NCI-H1694 (cell line): ENCODE data around the gene ATXN2.
"Not testable (repeated sequence)": the region's sequence is repeated elsewhere in the genome, so short reads cannot be mapped to it uniquely, and the experiment has no call there.

Experiments
- DNase-seq: peaks from one replicate; lab custom pipeline; 2025; lab: John Stamatoyannopoulos, UW

Gene ATXN2

GRCh38 chr12:111494676-111495075 is 104.4 kb downstream of the ATXN2 start:
- no peak for DNase-seq

DNA sequence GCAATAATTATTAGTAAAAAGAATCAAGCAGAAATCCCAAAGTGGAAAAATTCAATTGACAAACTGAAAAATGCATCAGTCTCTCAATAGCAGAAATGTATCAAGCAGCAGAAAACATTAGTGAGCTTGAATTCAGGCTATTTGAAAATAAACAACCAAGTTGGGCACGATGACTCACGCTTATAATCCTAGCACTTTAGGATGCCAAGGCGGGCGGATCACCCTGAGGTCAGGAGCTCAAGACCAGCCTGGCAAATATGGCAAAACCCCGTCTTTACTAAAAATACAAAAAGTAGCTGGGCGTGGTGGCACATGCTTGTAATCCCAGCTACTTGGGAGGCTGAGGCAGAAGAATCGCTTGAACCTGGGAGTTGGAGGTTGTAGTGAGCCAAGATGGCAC is 106.1 kb downstream of the ATXN2 start:
- not testable (repeated sequence) for DNase-seq

- no peak for DNase-seq
These were observed 110.3 kb downstream of the ATXN2 start for GRCh38 chr12:111488798-111489197.

DNA sequence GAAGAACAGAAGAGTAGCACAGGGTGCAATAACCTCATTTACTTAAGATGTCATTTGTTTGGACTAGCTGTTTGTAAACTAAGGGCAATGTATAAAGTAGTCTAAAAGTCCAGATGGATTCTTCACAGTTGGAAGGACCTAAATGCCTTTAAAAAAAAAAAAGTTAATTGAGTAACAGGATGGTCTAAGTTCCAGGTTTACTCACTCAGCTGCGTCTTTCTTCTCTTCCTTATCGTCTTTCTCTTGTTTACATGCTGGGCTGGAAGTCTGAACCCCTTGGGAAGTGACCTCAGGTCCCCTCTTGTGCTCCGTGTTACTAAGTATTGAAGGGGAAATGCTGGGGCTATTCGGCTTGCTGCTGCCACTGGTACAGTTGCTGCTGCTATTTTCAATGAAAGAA is 110.8 kb downstream of the ATXN2 start:
- DNase-seq = no peak

DNA sequence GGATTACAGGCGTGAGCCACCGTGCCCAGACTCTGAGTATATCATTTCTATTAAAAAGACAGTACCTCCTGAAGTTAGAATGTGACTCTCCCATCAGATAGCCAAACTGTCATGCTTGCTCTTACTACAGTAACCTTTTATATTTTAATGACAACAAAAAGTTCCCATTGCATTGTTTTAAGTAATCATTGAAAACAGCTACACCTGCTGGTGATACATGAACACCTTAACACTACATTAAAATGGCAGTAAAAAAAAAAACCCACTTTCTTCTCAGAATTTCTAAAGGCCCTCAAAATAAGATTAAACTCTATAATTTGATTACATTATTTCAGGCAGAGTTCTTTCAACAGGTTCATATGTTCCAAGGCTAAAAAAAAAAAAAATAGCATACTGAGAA is 116.7 kb downstream of the ATXN2 start:
- no peak for DNase-seq

- DNase-seq = no peak
These were observed 127.9 kb downstream of the ATXN2 start for GRCh38 chr12:111471236-111471635.

DNA sequence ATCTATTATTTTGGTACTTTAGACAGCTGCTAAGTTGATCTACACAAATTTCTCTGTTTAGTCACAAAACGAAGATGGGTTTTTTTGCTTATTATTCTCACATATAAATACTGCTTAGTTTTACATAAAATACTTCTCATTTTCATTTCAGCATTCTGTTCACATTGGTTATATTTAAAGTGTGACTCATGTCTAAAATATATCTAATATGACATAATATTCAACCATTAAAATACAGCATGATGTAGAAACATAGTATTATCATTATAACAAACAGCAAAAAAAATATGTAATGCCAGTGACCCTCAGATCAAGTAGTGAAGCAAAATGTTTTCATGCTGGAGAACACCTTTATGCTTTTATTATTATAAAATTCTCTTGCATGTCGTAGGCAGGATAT is 129.7 kb downstream of the ATXN2 start:
- no peak for DNase-seq

- DNase-seq = no peak
These were observed 131.3 kb downstream of the ATXN2 start for GRCh38 chr12:111467857-111468241.

DNA sequence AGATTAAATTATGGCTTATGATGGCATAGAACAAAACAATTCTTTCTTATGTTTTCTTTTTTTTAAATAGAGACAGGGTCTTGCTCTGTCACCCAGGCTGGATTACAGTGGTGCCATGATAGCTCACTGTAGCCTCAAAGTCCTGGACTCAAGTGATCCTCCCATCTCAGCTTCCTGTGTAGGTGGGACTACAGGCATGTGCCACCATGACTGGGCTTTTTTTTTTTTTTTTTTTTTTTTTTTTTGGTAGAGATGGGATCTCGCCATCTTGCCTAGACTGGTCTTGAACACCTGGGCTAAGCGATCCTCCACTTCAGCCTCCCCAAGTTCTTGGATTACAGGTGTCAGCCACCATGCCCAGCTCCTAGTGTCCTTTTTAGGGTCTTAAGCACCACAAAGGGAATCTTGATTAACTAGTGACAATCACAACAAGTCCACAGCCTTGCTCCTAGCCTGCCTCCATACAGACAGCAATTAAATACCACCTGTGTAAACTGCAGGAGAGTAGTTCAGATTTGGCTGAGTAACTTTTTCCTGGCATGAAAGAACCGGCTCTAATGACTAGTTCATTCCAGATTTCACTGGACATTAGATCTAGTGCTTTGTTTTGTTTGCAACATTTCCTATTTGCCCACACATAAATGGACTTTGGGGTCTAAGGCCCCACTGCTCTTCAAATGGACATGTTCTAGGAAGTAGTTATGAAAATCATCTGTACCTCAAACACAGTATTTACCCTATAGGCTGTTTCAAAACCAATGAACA is 131.8 kb downstream of the ATXN2 start:
- DNase-seq = no peak

DNA sequence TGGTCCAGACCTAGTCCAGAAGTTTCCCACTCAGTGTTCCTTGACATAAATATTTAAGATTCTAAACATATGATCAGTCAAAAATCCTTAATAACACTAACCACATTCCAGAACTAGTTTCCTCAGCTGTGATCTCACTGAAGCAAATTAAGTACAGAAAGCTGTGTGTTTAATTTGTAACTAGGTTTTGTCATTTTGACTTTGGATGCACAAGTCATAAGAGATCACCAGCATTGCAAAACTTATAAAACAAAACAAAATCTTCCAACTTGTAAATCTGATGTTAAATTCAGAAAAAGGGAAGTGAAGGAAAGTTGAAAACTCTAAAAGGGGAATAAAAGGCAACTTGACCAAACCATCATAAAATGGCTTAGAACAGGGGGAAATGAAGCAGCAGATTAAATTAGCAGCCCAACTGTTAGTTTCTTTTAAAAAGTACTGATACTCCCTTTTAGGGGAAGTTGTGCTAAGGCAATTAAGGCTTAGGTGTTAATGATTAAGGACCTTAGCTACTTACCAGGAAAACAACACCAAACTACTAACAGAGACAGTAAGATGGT is 136.8 kb downstream of the ATXN2 start:
- no peak for DNase-seq

DNA sequence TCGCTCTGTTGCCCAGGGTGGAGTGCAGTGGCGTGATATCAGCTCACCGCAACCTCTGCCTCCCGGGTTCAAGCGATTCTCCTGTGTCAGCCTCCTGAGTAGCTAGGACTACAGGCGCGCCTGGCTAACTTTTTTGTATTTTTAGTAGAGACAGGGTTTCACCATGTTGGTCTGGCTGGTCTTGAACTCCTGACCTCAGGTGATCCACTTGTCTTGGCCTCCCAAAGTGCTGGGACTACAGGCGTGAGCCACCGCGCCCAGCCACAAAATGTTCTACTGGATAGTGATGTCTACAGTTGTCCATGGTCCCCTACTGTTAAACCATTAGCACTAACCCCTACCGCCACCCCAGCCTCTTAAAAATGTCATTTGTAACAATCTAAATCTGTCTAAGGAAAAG is 139.0 kb downstream of the ATXN2 start:
- DNase-seq = not testable (repeated sequence)

DNA sequence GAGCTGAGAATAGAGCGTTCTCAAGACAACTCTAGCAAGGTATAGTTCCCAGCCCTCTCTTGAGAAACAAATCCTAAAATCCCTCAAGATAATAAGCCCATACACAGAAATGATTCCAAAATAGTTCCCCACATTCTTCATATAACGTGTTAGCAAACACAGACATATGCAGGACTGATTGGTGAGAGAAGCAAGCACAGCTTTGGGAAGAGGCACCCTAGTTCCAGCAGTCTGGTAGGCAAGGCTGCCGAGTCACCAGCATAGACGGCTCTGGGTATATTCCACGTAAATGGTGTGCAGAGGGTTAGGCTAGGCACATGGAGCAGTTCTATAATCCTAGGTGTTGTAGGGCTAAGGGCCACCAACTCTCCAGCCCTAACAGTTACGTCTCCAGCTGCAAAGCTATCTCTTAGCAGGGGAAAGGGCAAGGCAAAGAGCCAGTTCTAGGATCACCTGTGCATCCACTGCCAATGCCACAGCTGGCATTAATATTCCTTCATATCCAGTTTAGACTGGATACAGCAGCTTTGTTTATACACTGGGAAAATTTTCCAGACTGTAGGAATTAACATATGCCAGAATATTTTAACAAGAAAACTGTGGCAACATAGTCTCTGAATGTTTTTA is 140.5 kb downstream of the ATXN2 start:
- DNase-seq = no peak

GRCh38 chr12:111457577-111457976 is 141.5 kb downstream of the ATXN2 start:
- DNase-seq = no peak

- DNase-seq = no peak
These were observed 142.0 kb downstream of the ATXN2 start for GRCh38 chr12:111457071-111457470.

DNA sequence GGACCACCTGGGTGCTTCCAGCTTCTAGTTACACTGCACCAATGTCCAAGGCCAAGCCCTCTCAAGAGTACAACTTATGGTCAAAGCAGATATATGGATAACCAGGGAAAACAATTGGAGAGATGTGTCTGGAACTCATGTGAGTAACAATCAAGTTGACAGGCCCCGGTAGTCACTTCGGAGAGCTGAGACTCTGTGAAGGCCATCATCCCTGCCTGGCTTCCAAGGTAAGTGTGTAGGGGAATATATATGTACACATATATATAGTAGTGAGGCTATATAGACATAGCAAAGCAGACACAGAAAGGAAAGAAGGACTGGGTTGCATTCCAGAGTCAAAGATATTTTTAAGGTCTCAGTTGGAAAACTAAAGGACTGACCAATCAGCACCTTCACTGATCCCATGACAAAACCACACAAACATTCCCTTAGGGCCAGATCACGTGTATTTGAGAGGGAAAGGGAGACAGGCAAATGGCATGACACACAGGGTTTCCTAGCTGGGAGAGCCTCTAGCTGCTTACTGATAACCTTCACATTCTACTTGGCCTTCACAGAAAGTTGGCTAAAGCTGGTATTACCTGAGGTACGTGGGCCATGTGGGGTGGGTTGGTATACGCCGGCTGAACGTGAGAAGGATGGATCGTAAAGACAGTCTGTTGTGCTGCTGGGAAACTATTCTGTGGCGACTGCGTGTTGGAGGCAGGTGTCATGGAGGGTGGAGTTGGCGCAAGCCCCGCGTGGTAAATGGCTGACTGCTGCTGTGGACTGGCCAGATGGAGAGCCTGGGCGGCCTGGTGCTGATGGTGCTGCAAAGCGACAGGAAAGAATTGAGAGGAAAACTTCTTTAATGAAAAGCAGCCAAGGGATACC is 143.4 kb downstream of the ATXN2 start:
- no peak for DNase-seq

DNA sequence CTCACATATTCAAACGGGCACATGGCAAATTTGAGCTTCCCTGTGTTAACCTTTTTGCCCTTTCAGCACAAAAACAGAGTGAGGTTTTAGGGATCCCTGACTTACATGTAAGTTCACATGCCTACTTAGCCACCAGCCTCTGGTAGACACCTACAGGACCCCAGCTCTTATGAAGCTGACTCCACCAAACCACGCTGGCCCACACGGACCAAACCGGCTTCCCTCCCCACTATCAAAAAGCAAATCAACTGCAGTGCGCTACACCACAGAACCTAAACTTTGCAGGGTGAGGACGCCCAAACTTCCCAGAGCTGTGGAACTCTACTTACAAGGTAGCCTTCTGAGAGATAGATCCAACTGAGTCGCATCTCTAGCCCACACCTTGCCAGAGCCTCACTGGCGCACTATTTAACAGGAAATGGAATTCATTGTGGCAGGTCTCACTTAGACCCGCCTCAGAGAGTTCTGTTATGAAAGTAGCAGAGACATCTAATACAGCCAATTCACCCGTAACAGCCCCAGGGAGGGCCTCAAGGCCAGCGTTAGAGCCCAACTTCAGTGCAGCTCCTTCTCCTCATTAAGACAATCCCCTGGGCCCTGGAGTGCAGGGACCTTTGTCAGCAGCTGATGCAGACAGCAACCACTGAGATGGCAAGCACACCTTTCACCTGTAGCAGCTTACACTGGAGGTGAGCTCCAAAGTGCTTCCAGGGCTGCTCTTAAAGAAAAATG is 144.2 kb downstream of the ATXN2 start:
- DNase-seq = no peak

- DNase-seq = no peak
These were observed 144.8 kb downstream of the ATXN2 start for GRCh38 chr12:111454311-111454710.

- DNase-seq = no peak
These were observed 145.8 kb downstream of the ATXN2 start for GRCh38 chr12:111453071-111453989.

DNA sequence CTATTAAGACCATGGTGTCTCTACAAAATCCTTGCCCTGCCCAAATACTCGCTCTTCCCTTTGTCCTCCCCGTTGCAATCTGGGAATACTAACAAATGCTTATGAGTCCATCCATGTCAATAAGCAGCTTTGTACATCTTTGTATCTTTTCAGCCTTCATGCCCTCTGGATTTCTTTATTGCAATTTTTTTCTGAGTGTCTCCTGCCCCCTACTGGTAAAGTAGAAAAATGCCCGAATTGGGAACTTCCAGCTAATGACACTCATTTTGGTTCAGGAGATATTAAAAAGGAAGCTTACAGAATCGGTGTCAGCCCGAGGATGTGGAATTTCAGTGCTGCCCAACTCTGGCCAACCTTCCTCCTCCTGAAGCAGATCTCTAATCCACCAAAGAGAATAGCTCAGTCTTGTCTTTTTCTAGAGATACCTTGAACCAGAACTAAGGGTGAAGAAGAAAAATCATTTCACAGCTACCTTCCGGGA is 147.4 kb downstream of the ATXN2 start:
- peak; percentile 30 for DNase-seq

DNA sequence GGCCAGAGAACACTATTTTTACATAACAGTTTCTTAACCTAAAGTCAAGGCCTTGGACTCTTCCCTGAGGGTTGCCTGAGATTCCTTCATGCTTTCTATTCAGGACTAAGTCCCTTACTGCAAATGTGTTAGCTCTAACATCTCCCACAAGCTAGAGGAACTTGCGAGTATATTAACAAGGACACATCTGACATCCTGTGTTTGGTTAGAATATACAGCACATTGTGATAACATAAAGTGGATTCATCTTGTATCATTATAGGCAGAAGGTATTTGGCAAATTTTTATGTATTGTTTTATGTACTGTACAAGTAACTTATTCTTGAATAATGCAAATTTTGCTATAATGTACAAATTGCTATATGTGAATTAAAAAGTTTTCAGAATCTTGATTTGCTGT is 147.9 kb downstream of the ATXN2 start:
- DNase-seq = no peak

- DNase-seq = no peak
These were observed 148.4 kb downstream of the ATXN2 start for GRCh38 chr12:111450676-111451075.
